GM19099 (cell line): ENCODE results near the gene AFAP1L2.

Experiments
- POLR2A ChIP-seq: IDR thresholded peaks from 3 replicates; pipeline ENCODE4 v1.6.1; 2011; ENCODE audit warnings: low read depth; ENCODE audit not compliant: insufficient read length; ENCODE audit errors: extremely low read depth

The AFAP1L2 gene

GRCh38 chr10:114426476-114426875 lies 22.2 kb upstream of the AFAP1L2 start:
- TF ChIP-seq POLR2A, result no peak

- no peak for TF ChIP-seq POLR2A
Measured at GRCh38 chr10:114420811-114421485, 16.6 kb upstream of the AFAP1L2 start.

- no peak for TF ChIP-seq POLR2A
Measured at GRCh38 chr10:114418109-114418508, 13.8 kb upstream of the AFAP1L2 start.

- TF ChIP-seq POLR2A, result no peak
Measured at GRCh38 chr10:114412907-114413797, 8.8 kb upstream of the AFAP1L2 start.

GRCh38 chr10:114408968-114409444 lies 4.7 kb upstream of the AFAP1L2 start:
- no peak for TF ChIP-seq POLR2A

GRCh38 chr10:114408112-114408967 lies 4.0 kb upstream of the AFAP1L2 start:
- TF ChIP-seq POLR2A, result no peak

- TF ChIP-seq POLR2A, result no peak
Measured at GRCh38 chr10:114406455-114406854, 2.2 kb upstream of the AFAP1L2 start.

- TF ChIP-seq POLR2A, result no peak
Measured at GRCh38 chr10:114405011-114405350, 679 bp upstream of the AFAP1L2 start.

GRCh38 chr10:114403541-114404161 lies 651 bp downstream of the AFAP1L2 start:
- TF ChIP-seq POLR2A, result no peak

- TF ChIP-seq POLR2A, result no peak
Measured at GRCh38 chr10:114402871-114403540, 1.3 kb downstream of the AFAP1L2 start.

- no peak for TF ChIP-seq POLR2A
Measured at GRCh38 chr10:114402233-114402632, 2.1 kb downstream of the AFAP1L2 start.

GRCh38 chr10:114401195-114401791 lies 3.0 kb downstream of the AFAP1L2 start:
- TF ChIP-seq POLR2A, result no peak

- TF ChIP-seq POLR2A, result no peak
Measured at GRCh38 chr10:114400091-114400490, 4.2 kb downstream of the AFAP1L2 start.

- TF ChIP-seq POLR2A, result no peak
Measured at GRCh38 chr10:114399576-114399975, 4.7 kb downstream of the AFAP1L2 start.
